ENCODE results near the gene NBEA. TPM values are rescaled to one million over a fixed set of nuclear protein-coding genes. Genes with fewer than 3 reads are reported as not detected.
A peak's percentile ranks its signal among the peaks of the same experiment; 100 is the strongest.

The NBEA gene
- total RNA-seq, 1 donor from 2014 or later: 10.8 TPM

GRCh38 chr13:35720690-35721554 is 778.9 kb downstream of the NBEA start:
- no peak overlapping the region for H3K4me3 Mint-ChIP-seq

More at GRCh38 chr13:35720690-35721554, 778.9 kb downstream of the NBEA start:
- peak; percentile 98 for TF ChIP-seq CTCF (conservative IDR thresholded peaks at IDR 0.05)
- Mint-ChIP-seq H3K27ac (ENCODE audit: unreplicated experiment) (no peak overlapping the region), H3K27me3 (ENCODE audit: low read depth) (peaks cover 9% of the 10 kb centered on the region), H3K4me1 (peaks cover 11% of the 10 kb centered on the region), H3K36me3 (ENCODE audit: low read depth) (no peaks in the 10 kb centered on the region), H3K9me3 (no peaks in the 10 kb centered on the region)
- peak; percentile 76 for DNase-seq (ENCODE audit: low read depth, low spot score)
